Measurements from ENCODE around the gene HIPK4. TPM values are rescaled to one million over a fixed set of nuclear protein-coding genes. Genes with fewer than 3 reads are reported as not detected.

HIPK4 gene
- total RNA-seq, 1 donor from 2014 or later = not detected

- H3K4me2 ChIP-seq = peak overlapping the region; percentile 90
- no peak overlapping the region for H3K9ac ChIP-seq
Measured at GRCh38 chr19:40365010-40365409, 25.0 kb downstream of the HIPK4 start.

DNA sequence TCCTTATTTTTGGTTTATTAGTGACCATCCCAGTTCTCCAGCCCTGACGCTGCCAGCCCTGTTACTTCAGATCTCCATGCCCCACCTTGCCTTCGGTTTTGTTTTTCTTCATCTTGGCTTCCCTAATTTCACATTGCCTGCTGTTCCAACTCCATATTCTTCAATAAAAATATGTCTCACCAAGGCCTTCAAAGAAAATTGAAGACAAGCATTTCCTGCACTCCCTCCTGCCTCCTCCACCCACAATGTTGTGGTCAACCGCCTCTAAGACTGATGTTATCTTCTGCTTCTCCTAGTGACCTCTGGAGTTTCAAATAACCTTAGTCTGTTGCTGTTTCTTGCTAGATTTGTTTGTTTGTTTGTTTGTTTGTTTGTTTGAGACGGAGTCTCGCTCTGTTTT, 26.9 kb downstream of the HIPK4 start:
- no peak for DNase-seq (ENCODE audit: low spot score)
- no peaks in the 10 kb centered on the region for H3K9me3 ChIP-seq (ENCODE audit: low read depth)
- no peak overlapping the region for H2AFZ ChIP-seq (replicated peaks)
- H3K4me1 Mint-ChIP-seq = peaks cover 23% of the 10 kb centered on the region
- H3K27me3 Mint-ChIP-seq (ENCODE audit: insufficient read depth, low read depth) = no peaks in the 10 kb centered on the region
- H3K9ac ChIP-seq = no peak overlapping the region
- peaks cover 10% of the 10 kb centered on the region for H3F3A ChIP-seq (ENCODE audit: low read depth)
- no peaks in the 10 kb centered on the region for H3K36me3 ChIP-seq
- peaks cover 17% of the 10 kb centered on the region for H4K20me1 ChIP-seq (ENCODE audit: low read depth)
- no peak overlapping the region for H3K4me3 Mint-ChIP-seq
- H3K27ac ChIP-seq = no peak overlapping the region
- H3K9me3 Mint-ChIP-seq = no peaks in the 10 kb centered on the region
- no peaks in the 10 kb centered on the region for H3K36me3 Mint-ChIP-seq
- TF ChIP-seq EZH2phosphoT487 (IDR thresholded peaks at IDR 0.05) = no peak
- TF ChIP-seq, protein P1, sequence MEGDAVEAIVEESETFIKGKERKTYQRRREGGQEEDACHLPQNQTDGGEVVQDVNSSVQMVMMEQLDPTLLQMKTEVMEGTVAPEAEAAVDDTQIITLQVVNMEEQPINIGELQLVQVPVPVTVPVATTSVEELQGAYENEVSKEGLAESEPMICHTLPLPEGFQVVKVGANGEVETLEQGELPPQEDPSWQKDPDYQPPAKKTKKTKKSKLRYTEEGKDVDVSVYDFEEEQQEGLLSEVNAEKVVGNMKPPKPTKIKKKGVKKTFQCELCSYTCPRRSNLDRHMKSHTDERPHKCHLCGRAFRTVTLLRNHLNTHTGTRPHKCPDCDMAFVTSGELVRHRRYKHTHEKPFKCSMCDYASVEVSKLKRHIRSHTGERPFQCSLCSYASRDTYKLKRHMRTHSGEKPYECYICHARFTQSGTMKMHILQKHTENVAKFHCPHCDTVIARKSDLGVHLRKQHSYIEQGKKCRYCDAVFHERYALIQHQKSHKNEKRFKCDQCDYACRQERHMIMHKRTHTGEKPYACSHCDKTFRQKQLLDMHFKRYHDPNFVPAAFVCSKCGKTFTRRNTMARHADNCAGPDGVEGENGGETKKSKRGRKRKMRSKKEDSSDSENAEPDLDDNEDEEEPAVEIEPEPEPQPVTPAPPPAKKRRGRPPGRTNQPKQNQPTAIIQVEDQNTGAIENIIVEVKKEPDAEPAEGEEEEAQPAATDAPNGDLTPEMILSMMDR (IDR thresholded peaks at IDR 0.05) = no peak
- no peak for TF ChIP-seq EZH2 (IDR thresholded peaks at IDR 0.05)
- H3K4me3 ChIP-seq = no peak overlapping the region
- peaks cover 11% of the 10 kb centered on the region for H3K4me1 ChIP-seq
- no peaks in the 10 kb centered on the region for H3K27me3 ChIP-seq
- no peak overlapping the region for H3K27ac Mint-ChIP-seq
- no peak overlapping the region for H3K4me2 ChIP-seq
- H3K79me2 ChIP-seq (ENCODE audit: low read depth) = no peaks in the 10 kb centered on the region

More at GRCh38 chr19:40365010-40365409, 25.0 kb downstream of the HIPK4 start:
- peaks cover 18% of the 10 kb centered on the region for H4K20me1 ChIP-seq (ENCODE audit: low read depth)
- no peak for DNase-seq (ENCODE audit: low spot score)
- H3F3A ChIP-seq (ENCODE audit: low read depth) = peaks cover 10% of the 10 kb centered on the region
- no peaks in the 10 kb centered on the region for H3K27me3 ChIP-seq
- no peak for TF ChIP-seq EZH2 (IDR thresholded peaks at IDR 0.05)
- no peak for TF ChIP-seq EZH2phosphoT487 (IDR thresholded peaks at IDR 0.05)
- TF ChIP-seq, protein P1 (IDR thresholded peaks at IDR 0.05) = no peak
- Mint-ChIP-seq H3K4me1 (peaks cover 24% of the 10 kb centered on the region), H3K9me3 (no peaks in the 10 kb centered on the region), H3K27me3 (ENCODE audit: insufficient read depth, low read depth) (no peaks in the 10 kb centered on the region), H3K36me3 (no peaks in the 10 kb centered on the region), H3K4me3 (peak overlapping the region; percentile 90), H3K27ac (peak overlapping the region; percentile 82)
- no peaks in the 10 kb centered on the region for H3K36me3 ChIP-seq
- peaks cover 11% of the 10 kb centered on the region for H3K4me1 ChIP-seq
- no peak overlapping the region for H2AFZ ChIP-seq (replicated peaks)
- peak overlapping the region; percentile 70 for H3K4me3 ChIP-seq
- no peak overlapping the region for H3K27ac ChIP-seq
- no peaks in the 10 kb centered on the region for H3K9me3 ChIP-seq (ENCODE audit: low read depth)
- H3K79me2 ChIP-seq (ENCODE audit: low read depth) = no peaks in the 10 kb centered on the region

- no peak overlapping the region for H3K4me3 Mint-ChIP-seq
- Histone ChIP-seq H3K4me2 (no peak overlapping the region), H2AFZ (replicated peaks) (no peak overlapping the region), H3K4me3 (no peak overlapping the region), H3K27me3 (no peaks in the 10 kb centered on the region), H3K4me1 (peaks cover 11% of the 10 kb centered on the region), H3F3A (ENCODE audit: low read depth) (peaks cover 10% of the 10 kb centered on the region), H3K79me2 (ENCODE audit: low read depth) (no peaks in the 10 kb centered on the region), H4K20me1 (ENCODE audit: low read depth) (peaks cover 9% of the 10 kb centered on the region), H3K27ac (no peak overlapping the region), H3K9ac (no peak overlapping the region), H3K36me3 (no peaks in the 10 kb centered on the region), H3K9me3 (ENCODE audit: low read depth) (no peaks in the 10 kb centered on the region)
- TF ChIP-seq, protein P1 (IDR thresholded peaks at IDR 0.05) = no peak
- TF ChIP-seq EZH2phosphoT487 (IDR thresholded peaks at IDR 0.05) = no peak
- TF ChIP-seq EZH2 (IDR thresholded peaks at IDR 0.05) = no peak
- peaks cover 28% of the 10 kb centered on the region for H3K4me1 Mint-ChIP-seq
- H3K36me3 Mint-ChIP-seq = no peaks in the 10 kb centered on the region
- H3K27me3 Mint-ChIP-seq (ENCODE audit: insufficient read depth, low read depth) = no peaks in the 10 kb centered on the region
- H3K27ac Mint-ChIP-seq = peak overlapping the region; percentile 90
- no peak for DNase-seq (ENCODE audit: low spot score)
- no peaks in the 10 kb centered on the region for H3K9me3 Mint-ChIP-seq
Measured at GRCh38 chr19:40362160-40362559, 27.8 kb downstream of the HIPK4 start.

Data from neural progenitor cell (in vitro differentiated cells).